GM18868 (cell line): Measurements from ENCODE around the gene SLC39A1.
A peak's percentile ranks its signal among the peaks of the same experiment; 100 is the strongest.
"Not testable (repeated sequence)": the region's sequence is repeated elsewhere in the genome, so short reads cannot be mapped to it uniquely, and the experiment has no call there.

ENCODE experiments used
- ATAC-seq: cut with Tn5 transposase; IDR thresholded peaks from one replicate; pipeline ENCODE4 v1.9.1; 2021; ENCODE audit warnings: mild to moderate bottlenecking, moderate library complexity; ENCODE audit not compliant: unreplicated experiment

SLC39A1 gene, protein sequence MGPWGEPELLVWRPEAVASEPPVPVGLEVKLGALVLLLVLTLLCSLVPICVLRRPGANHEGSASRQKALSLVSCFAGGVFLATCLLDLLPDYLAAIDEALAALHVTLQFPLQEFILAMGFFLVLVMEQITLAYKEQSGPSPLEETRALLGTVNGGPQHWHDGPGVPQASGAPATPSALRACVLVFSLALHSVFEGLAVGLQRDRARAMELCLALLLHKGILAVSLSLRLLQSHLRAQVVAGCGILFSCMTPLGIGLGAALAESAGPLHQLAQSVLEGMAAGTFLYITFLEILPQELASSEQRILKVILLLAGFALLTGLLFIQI

DNA sequence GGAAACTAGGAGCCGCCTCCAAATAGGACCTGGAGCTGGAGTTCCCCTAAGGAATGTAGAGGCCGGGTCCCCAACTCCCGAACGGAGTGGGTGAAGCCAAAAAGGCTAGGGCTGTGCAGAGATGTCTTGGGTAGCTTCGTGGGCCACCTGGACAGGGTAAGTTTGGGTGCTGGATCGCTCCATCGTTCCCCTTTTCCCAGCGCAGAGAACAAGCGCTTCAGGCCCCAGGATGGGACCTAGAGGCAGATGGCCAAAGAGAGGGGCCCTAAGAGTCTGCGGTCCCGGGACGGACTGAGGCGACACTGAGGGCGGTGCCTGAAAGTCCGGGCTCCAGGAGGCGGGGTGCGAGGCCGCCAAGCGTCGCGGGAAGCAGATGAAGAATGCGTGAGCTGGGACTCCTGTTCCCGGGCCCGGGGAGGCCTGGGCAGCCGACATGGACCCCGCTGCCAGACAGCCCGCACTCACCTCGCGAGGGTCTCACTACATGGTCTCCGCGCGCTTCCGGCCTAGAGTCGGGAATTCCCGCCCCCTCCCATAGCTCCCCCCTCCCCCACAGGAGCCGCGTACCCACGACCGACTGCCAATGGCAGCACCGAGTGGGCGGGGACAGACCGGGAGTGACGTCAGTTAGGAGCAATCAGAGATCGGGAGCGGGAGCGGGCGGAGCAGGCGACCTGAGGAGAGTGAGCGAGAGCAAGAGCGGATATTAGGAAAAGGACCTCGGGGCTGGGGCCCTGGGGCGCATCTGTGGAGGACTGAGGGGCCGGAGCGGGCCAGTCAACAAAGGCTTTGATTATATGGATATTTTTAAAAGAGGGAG lies at the start of gene SLC39A1:
Gene SLC39A1, minus strand, starts transcription at position 508 of the 820 bp plus-strand sequence. CDS start 822 bp downstream, outside the sequence.
- ATAC-seq, result peak; percentile 45

DNA sequence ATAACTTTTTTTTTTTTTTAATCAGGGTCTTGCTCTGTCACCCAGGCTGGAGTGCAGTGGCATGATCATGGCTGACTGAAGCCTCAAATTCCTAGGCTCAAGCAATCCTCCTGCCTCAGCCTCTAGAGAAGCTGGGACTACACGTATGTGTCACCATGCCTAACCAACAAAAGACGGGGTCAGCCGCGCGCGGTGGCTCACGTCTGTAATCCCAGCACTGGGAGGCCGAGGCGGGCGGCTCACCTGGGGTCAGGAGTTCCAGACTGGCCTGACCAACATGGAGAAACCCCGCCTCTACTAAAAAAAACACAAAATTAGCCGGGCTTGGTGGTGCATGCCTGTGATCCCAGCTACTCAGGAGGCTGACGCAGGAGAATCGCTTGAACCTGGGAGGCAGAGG lies 49.2 kb upstream of the SLC39A1 start:
- ATAC-seq, result not testable (repeated sequence)

- no peak for ATAC-seq
These were observed 48.8 kb upstream of the SLC39A1 start for GRCh38 chr1:154012129-154012528.

- ATAC-seq, result no peak
These were observed 42.8 kb upstream of the SLC39A1 start for GRCh38 chr1:154006136-154006535.

GRCh38 chr1:154000420-154000819 lies 37.1 kb upstream of the SLC39A1 start:
- ATAC-seq, result no peak

DNA sequence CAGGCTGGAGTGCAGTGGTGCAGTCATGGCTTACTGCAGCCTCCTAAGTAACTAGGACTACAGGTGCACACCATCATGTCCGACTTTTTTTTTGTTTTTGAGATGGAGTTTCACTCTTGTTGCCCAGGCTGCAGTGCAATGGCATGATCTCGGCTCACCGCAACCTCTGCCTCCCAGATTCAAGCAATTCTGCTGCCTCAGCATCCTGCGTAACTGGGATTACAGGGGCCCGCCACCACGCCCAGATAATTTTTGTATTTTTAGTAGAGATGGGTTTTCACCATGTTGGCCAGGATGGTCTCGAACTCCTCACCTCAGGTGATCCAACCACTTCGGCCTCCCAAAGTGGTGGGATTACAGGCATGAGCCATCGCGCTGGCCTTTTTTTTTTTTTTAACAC lies 33.5 kb upstream of the SLC39A1 start:
- not testable (repeated sequence) for ATAC-seq

DNA sequence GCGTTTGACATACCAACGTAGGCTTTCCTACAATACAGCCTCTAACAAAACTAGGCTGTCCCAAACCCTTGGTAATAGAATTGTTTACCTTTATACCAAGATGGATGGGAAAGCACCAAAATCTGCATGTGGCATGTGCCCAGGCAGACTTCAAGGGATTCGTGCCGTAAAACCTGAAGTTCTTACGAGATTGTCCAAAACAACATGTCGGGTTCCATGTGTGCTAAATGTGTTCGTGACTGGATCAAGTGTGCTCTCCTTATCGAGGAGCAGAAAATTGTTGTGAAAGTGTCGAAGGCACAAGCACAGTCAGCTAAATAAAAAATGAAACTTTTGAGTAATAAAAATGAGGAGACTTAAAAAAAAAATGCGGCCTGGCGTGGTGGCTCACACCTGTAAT lies 32.3 kb upstream of the SLC39A1 start:
- no peak for ATAC-seq

GRCh38 chr1:153995202-153995601 lies 31.9 kb upstream of the SLC39A1 start:
- ATAC-seq, result no peak

DNA sequence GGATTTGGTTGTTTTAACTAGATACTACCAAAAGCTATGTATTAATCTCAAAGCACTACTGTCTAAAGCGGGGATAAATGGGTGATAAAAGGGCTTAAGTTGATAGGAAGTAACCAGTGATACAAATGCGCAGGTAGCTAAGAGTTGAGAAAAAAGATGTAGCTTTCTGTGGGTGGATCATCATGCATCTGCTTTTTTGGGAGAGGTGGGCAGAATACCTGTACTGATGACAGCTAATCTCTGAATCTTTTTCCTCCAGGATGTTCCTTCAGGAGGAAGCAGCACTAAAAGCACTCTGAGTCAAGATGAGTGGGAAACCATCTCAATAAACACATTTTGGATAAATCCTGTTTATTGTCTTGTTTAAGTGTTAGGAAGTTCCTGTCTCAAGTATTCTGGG lies 28.5 kb upstream of the SLC39A1 start:
- ATAC-seq, result no peak

DNA sequence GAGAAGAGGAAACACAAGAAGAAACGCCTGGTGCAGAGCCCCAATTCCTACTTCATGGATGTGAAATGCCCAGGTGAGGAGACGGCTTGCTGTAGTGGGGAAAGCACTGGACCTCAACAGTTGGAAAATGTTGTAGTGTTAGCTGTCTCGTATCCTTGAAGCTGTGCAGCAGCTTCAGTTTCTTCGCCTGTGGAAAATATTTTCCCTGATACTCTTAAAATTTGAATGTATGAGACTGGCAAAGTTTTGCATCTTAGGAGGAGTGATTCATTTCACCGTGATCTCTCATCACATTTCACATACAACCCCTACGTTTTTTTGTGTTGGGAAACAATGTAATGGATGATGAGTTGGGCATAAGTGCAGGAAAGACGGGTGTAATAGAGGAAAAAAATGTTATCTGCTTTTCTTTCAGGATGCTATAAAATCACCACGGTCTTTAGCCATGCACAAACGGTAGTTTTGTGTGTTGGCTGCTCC lies 27.9 kb upstream of the SLC39A1 start:
- no peak for ATAC-seq

DNA sequence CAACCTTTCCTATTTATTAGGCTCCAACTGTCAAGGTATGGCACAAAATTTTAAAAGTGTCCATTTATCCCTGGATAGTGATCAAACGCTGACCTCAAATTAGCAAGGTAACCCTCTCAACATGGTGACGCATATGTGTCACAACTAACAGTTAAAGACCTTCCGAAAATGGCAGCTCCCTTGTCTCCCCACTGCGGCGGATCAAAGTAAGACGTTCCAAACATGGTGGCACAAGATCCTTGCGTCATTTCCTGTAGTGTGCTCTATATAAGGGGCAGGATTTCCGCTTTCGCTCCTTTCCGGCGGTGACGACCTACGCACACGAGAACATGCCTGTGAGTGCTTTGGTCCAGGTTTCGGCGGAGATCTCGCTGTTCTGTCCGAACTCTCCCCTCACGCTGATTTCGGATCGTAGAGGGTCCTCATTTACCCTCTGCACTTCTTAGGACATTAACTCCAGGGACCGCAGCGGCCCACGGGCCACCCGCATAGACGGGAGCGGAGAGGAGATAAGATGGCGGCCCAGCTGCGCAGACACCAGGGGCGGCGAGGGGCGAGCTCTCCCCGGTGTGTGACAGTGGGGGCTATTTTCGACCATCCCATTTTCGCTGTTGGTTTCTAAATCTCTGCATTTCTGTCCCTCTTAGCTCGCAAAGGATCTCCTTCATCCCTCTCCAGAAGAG lies 27.3 kb upstream of the SLC39A1 start, which contains the start of gene RPS27:
Gene RPS27, plus strand, starts transcription at position 295 of the 683 bp plus-strand sequence. Its CDS starts 35 bp downstream, at position 330.
- ATAC-seq, result peak; percentile 66

GRCh38 chr1:153987621-153988020 lies 24.3 kb upstream of the SLC39A1 start:
- no peak for ATAC-seq

DNA sequence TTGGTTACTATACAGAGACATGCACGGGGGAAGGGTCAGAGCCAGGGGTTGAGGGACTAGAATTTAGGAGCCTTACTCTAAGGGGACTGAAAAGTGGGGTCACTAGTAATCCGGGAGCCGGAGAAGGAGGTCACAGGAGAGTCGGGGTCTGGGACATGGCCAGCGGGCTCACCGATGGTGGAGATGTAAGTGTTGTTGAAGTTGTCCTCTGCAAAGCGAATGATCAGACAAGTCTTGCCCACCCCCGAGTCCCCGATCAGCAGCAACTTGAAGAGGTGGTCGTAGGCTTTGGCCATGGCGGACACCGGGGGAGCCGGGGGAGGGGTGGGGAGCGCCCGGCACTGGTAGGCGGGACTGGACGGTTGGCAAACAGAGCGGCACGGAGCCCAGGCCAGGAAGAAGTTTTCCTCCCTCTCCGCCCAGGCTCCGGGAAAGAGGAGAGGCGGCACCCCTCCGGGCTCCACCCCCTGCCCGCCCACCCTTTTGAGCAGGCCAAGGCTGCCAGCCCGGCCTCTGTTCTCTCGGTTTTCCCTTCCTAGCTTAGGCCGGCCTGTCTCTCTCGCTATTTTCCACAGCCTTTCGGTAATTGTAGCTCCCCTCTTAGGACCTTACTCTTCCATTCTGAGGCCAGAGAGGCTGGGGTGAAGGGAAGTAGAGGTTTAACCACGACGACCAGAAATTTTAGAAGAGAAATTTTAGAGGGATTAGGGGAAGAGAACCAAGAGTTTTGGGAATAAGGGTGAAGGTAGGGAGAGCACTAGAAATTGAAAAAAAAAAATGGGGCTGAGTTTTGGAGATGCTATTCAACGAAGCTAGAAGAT lies 22.8 kb upstream of the SLC39A1 start, which contains the start of gene RAB13:
Gene RAB13, minus strand, starts transcription at position 399 of the 821 bp plus-strand sequence. Its CDS starts 103 bp downstream, at position 296.
- ATAC-seq, result no peak

GRCh38 chr1:153985341-153985912 lies 22.1 kb upstream of the SLC39A1 start:
- ATAC-seq, result no peak

DNA sequence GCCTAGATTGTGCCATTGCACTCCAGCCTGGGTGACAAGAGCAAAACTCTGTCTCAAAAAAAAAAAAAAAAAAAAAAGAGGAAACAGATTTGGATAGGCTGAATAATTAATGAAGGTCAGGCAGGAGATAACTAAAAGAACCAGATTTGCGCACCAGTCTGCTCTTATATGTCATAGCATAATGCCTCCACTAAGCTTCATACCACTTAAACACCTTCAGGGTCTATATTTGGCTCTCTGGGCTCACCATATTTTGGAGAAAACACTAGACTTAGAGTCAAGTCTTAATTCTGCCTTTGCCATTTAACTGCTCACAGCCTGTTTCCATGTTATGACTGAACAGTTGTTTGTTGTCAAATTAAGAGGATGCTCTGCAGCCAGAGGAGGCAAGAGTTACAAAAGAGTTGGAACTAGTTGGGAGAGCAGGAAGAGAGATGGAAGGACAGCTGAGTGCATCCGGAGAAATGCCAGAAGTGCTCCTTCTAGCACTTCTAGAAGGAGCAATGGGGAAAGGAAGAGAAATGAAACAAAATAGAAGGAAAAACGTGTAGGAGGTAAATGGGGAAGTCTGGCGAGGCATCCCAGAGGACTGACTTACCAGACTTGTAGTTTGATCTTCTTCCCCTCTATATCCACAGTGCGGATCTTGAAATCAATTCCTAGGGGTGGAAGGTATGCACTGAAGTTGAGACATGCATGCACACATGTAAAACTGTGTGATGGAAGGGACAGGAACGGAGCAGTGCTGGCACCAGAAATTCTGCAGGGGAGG lies 21.0 kb upstream of the SLC39A1 start:
- ATAC-seq, result no peak

- ATAC-seq, result not testable (repeated sequence)
These were observed 18.4 kb upstream of the SLC39A1 start for GRCh38 chr1:153981735-153982134.

- ATAC-seq, result not testable (repeated sequence)
These were observed 15.8 kb upstream of the SLC39A1 start for GRCh38 chr1:153979091-153979490.

DNA sequence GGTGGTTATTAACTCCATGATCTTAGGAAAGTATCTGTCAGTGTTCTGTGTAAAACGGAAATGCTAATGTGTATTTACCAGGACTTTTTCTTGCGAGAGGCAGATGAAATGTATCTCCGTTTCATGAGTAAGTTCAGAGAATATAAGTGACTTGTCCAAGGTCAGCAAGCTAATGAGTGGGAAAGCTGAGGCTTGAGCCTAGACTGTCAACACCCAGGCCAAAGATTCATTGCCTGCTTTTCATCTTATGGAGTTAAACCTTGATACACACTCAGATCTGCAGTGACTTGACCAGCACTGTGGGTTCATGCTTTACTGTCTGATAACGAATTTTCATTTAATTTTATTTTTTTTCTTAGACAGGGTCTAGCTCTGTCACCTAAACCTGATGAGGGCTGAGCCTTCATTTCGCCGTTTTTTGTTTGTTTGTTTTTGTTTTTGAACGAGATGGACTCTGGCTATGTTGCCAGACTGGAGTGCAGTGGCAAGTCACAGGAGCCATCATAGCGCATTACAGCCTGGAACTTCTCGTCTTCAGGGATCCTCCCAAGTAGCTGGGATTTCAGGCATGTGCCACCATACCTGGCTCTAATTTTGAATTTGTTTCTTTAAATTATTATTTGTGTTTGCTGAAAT lies 15.1 kb upstream of the SLC39A1 start:
- no peak for ATAC-seq
